Activated T-cell treated with anti-CD3 and anti-CD28 coated beads, Interleukin-2, amount 50 U/mL, for 72 hours (primary cell): Measurements from ENCODE around the gene RBMS1. TPM values are rescaled to one million over a fixed set of nuclear protein-coding genes. Genes with fewer than 3 reads are reported as not detected.

Source experiments
- ATAC-seq, 2 donors: fragments of 150-1000 bp; cut with Tn5 transposase; replicated peaks in 1 of 2; 2 replicates each; pipeline ENCODE4 v1.10.0; 2021; ENCODE audit warnings: moderate library complexity in 2 of 2, mild to moderate bottlenecking in 1 of 2
- DNase-seq, 2 donors: peaks; one replicate each; pipeline ENCODE4 v3.0.0; 2021 to 2022; ENCODE audit warnings: mixed read lengths in 1 of 2
- H3K27ac Mint-ChIP-seq: one replicate; pipeline ENCODE4 v1.8.0; 2022; ENCODE audit warnings: mild to moderate bottlenecking, moderate library complexity, mixed read lengths
- H3K27me3 Mint-ChIP-seq: one replicate; pipeline ENCODE4 v1.8.0; 2022; ENCODE audit warnings: low read depth, mixed read lengths
- H3K36me3 Mint-ChIP-seq, 2 donors: one replicate each; pipeline ENCODE4 v1.8.0; 2022; ENCODE audit warnings: mixed read lengths in 2 of 2, mild to moderate bottlenecking in 1 of 2; ENCODE audit not compliant: insufficient read depth in 2 of 2
- H3K4me1 Mint-ChIP-seq: one replicate; pipeline ENCODE4 v1.8.0; 2022; ENCODE audit warnings: low read depth, mixed read lengths
- H3K4me3 Mint-ChIP-seq, 2 donors: one replicate each; pipeline ENCODE4 v1.8.0; 2022; ENCODE audit warnings: mild to moderate bottlenecking in 2 of 2, mixed read lengths in 2 of 2, moderate library complexity in 2 of 2
- H3K9me3 Mint-ChIP-seq, 2 donors: one replicate each; pipeline ENCODE4 v1.8.0; 2022; ENCODE audit warnings: mixed read lengths in 2 of 2
- total RNA-seq, 2 donors: library from RNA; stranded (reverse); gene quantifications; one replicate each; pipeline ENCODE4 v1.2.3, GENCODE V29; 2022

The RBMS1 gene
- total RNA-seq, 2 donors from 2014 or later, result 48.4 to 55.1 TPM

DNA sequence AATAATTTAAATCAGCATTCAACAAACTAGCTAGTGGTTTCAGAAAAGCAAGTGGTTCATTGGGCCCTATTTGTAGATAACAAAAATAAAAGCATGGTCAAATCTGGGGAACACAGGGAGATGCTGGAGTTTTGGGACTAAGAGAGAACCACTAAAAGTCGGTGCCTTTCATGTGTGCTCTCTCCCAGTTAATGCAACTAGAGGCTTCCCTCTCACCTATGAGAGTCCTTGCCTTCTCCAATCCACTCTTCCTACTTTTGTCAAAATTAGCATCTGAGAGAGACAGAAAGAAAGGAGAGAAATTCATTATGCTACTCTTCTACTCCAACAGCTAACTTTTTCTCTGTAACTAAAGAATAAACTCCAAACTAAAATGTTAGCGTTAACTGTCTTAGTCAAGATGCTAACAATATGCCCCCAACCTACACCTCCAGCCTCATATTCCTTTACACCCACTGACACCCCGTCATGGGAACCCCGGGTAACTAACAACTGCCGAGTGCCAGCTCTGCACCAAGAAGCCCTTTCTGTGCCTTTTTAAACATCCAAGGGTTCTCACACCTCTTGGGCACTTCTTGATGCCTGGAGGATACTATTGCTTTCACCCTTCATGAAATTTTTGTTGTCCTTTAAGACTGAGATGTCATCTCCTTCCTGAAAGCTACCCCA, 133.4 kb downstream of the RBMS1 start:
- ATAC-seq, result no peak
- peaks cover 33% of the 10 kb centered on the region for H3K4me1 Mint-ChIP-seq
- H3K36me3 Mint-ChIP-seq, result peaks cover 4 to 17% of the 10 kb centered on the region in 2 donors
- peaks cover 0 to 1% of the 10 kb centered on the region in 2 donors for H3K9me3 Mint-ChIP-seq
- DNase-seq, result no peak
- H3K4me3 Mint-ChIP-seq, result no peak overlapping the region
- H3K27ac Mint-ChIP-seq, result peak overlapping the region; percentile 28
- no peaks in the 10 kb centered on the region for H3K27me3 Mint-ChIP-seq

DNA sequence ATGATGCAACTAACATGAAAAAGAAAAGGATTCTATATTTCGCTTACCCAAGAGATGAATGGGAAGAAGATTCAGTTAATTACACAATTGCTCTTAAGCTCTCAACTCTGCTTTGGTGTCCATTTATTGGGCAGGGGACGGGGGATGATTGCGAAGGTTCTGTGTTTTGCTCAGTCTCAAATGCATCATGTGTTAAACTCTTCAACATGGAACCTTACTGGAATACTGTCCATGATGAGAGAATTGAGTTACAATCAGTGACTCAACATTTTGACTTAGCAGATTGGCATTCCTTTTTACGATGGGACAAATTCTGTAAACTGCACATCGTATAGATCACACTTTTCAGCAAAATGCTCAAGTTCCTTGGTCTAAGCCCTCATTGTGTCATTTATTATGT, 135.6 kb downstream of the RBMS1 start:
- Mint-ChIP-seq H3K27ac (no peak overlapping the region), H3K4me3 (no peak overlapping the region), H3K9me3 (peaks cover 0 to 1% of the 10 kb centered on the region in 2 donors), H3K27me3 (no peaks in the 10 kb centered on the region), H3K4me1 (peaks cover 35% of the 10 kb centered on the region), H3K36me3 (peaks cover 0 to 11% of the 10 kb centered on the region in 2 donors)
- ATAC-seq, result no peak
- DNase-seq, result no peak

DNA sequence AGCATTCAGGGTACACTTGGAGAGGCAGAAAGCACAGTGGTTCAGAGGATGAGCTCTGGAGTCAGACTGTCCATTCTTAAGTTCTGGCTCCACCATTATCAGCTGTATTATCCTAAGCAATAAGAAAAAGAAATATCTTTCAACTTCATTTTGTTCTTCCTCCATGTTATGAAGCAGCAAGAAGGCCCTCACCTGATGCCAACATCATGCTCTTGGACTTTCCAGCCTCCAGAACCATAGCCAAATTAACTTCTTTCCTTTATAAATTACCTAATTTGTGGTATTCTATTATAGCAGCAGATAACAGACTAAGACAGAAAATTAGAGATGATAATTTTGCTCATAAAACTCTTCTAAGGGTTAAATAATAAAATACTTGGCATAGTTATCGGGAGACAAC, 137.1 kb downstream of the RBMS1 start:
- Mint-ChIP-seq H3K4me1 (peaks cover 39% of the 10 kb centered on the region), H3K27me3 (no peaks in the 10 kb centered on the region), H3K36me3 (peaks cover 0 to 11% of the 10 kb centered on the region in 2 donors), H3K4me3 (no peak overlapping the region), H3K27ac (peak overlapping the region; percentile 25), H3K9me3 (peaks cover 0 to 1% of the 10 kb centered on the region in 2 donors)
- ATAC-seq (no peak), DNase-seq (no peak)

DNA sequence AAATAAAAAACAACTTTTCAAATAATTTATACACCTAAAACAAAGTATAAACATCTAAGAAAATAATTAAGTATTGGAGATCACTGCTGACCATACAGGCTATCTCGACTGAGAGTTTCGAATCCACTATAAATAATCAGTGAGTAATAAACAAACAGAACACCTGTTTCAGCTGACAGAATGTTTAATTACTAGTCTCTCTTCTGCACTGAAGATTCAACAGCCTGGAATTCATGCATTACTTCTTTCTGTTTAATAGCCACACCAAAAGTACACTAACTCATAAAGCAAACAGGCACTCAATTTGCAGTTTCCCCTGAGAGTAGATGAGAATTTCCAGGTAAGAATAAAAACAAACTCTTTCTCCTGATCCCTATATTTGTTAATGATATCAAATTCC, 138.5 kb downstream of the RBMS1 start:
- H3K9me3 Mint-ChIP-seq, result peaks cover 0 to 1% of the 10 kb centered on the region in 2 donors
- H3K36me3 Mint-ChIP-seq, result peaks cover 0 to 11% of the 10 kb centered on the region in 2 donors
- ATAC-seq (no peak), DNase-seq (no peak)
- no peak overlapping the region for H3K27ac Mint-ChIP-seq
- no peak overlapping the region for H3K4me3 Mint-ChIP-seq
- peaks cover 48% of the 10 kb centered on the region for H3K4me1 Mint-ChIP-seq
- H3K27me3 Mint-ChIP-seq, result no peaks in the 10 kb centered on the region

- Mint-ChIP-seq H3K27ac (no peak overlapping the region), H3K4me1 (peaks cover 52% of the 10 kb centered on the region), H3K9me3 (peaks cover 0 to 1% of the 10 kb centered on the region in 2 donors), H3K36me3 (peaks cover 1 to 15% of the 10 kb centered on the region in 2 donors), H3K27me3 (no peaks in the 10 kb centered on the region), H3K4me3 (no peak overlapping the region)
- ATAC-seq (no peak), DNase-seq (no peak)
Observed at GRCh38 chr2:160354677-160355076, 138.9 kb downstream of the RBMS1 start.

- Mint-ChIP-seq H3K4me3 (no peak overlapping the region), H3K36me3 (peaks cover 1 to 17% of the 10 kb centered on the region in 2 donors), H3K27me3 (no peaks in the 10 kb centered on the region), H3K9me3 (peaks cover 0 to 1% of the 10 kb centered on the region in 2 donors), H3K27ac (no peak overlapping the region), H3K4me1 (peaks cover 61% of the 10 kb centered on the region)
- DNase-seq, result no peak
- no peak for ATAC-seq
Observed at GRCh38 chr2:160353813-160354212, 139.8 kb downstream of the RBMS1 start.

- Mint-ChIP-seq H3K27me3 (no peaks in the 10 kb centered on the region), H3K4me1 (peaks cover 67% of the 10 kb centered on the region), H3K9me3 (peaks cover 0 to 1% of the 10 kb centered on the region in 2 donors), H3K36me3 (peaks cover 1 to 17% of the 10 kb centered on the region in 2 donors), H3K4me3 (no peak overlapping the region), H3K27ac (no peak overlapping the region)
- ATAC-seq (peak; percentile 56 to 62), DNase-seq (peak; percentile 13 to 23)
Observed at GRCh38 chr2:160353166-160353565, 140.4 kb downstream of the RBMS1 start.

DNA sequence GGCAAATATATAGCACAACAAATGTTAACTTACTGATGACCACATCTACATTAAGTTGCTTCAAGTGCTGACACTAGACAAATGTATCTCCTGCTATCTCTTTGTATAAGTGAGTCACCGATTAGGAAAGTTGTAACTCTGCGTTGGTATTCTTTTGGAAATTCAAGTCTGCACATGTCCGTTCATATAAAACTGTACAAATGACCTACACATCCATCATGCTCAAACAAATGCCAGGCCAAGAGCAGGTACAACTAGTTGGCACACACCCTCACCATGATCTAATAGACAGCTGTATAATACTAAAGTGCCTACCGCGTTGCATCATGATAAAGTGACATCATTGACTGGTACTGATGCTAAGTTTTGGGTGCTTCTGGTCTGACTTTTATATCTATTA, 141.1 kb downstream of the RBMS1 start:
- peaks cover 74% of the 10 kb centered on the region for H3K4me1 Mint-ChIP-seq
- peaks cover 1 to 17% of the 10 kb centered on the region in 2 donors for H3K36me3 Mint-ChIP-seq
- no peak overlapping the region for H3K27ac Mint-ChIP-seq
- no peak for ATAC-seq
- H3K4me3 Mint-ChIP-seq, result no peak overlapping the region
- H3K9me3 Mint-ChIP-seq, result peaks cover 0 to 1% of the 10 kb centered on the region in 2 donors
- H3K27me3 Mint-ChIP-seq, result no peaks in the 10 kb centered on the region
- no peak for DNase-seq

DNA sequence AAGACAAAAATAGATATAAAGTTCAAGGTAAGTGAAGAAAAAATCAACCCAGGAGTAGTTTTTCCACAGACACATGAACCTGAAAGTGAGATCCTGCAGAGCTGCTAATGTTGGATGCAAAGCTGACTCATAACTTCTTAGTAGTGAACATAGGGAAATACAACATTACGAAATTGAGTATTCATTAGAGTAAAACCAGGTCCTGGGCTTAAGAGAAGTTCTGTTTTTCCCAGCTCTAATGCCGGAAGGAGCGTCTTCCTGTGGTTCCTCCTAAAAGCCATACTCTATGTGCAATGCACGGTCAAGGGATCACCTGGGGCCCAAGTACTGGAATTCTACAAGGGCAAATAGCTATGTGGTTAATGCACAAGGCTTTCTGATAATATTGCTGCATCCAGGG, 141.7 kb downstream of the RBMS1 start:
- peaks cover 1 to 15% of the 10 kb centered on the region in 2 donors for H3K36me3 Mint-ChIP-seq
- ATAC-seq (no peak), DNase-seq (no peak)
- H3K27ac Mint-ChIP-seq, result peak overlapping the region; percentile 49
- peak overlapping the region in 1 of 2 donors; percentile 15 for H3K4me3 Mint-ChIP-seq
- H3K9me3 Mint-ChIP-seq, result peaks cover 0 to 1% of the 10 kb centered on the region in 2 donors
- no peaks in the 10 kb centered on the region for H3K27me3 Mint-ChIP-seq
- peaks cover 79% of the 10 kb centered on the region for H3K4me1 Mint-ChIP-seq

DNA sequence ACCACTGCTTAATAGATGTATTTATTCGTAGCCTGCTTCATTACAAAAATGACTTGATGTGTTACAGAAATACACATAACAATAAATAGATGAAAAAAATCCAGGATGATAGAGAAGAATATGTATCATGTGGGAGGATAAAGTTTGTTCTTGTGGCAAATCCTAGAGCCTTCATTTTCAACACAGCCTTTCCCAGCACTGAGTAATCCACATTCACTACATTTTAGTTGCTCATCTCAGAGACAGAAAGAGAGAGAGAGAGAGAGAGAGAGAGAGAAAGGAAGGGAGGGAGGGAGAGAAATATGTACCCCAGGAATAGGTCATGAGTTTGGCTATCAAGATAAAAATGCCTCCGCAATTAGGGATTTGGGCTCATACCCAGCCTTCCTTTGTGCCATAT, 144.3 kb downstream of the RBMS1 start:
- DNase-seq (no peak), ATAC-seq (no peak)
- Mint-ChIP-seq H3K27ac (peak overlapping the region; percentile 9), H3K4me1 (peaks cover 80% of the 10 kb centered on the region), H3K9me3 (no peaks in the 10 kb centered on the region), H3K27me3 (no peaks in the 10 kb centered on the region), H3K4me3 (no peak overlapping the region), H3K36me3 (peaks cover 1 to 6% of the 10 kb centered on the region in 2 donors)

DNA sequence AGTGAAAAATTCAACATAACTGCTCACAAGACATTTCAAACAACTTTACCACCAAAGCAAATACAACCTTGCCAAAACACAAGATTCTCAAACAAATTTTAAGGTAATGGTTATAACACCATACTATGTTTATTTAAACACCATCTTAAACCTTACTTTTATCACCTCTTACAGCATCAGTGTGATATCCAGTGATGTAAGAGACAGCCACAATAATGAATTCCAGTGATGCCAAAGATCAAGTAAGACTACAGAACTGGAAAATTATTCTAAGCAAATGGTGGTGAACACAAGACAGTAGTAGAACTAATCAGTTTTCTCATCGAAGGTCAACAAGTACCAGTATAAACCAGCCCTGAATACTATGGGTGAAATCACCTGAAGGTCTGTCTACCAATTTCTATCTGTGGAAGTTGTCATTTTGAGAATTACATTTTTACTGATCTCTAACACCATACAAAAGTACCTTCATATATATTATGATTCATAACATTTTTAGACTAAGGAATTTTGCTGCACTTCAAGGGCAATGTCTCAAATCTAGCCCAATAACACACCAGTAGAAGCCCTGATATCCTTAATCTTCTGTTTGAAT, 146.2 kb downstream of the RBMS1 start:
- H3K9me3 Mint-ChIP-seq, result no peaks in the 10 kb centered on the region
- H3K36me3 Mint-ChIP-seq, result peaks cover 1 to 6% of the 10 kb centered on the region in 2 donors
- ATAC-seq, result peak; percentile 55 to 85
- H3K27ac Mint-ChIP-seq, result no peak overlapping the region
- H3K4me3 Mint-ChIP-seq, result peak overlapping the region in 1 of 2 donors; percentile 22
- no peaks in the 10 kb centered on the region for H3K27me3 Mint-ChIP-seq
- DNase-seq, result no peak
- peaks cover 79% of the 10 kb centered on the region for H3K4me1 Mint-ChIP-seq

DNA sequence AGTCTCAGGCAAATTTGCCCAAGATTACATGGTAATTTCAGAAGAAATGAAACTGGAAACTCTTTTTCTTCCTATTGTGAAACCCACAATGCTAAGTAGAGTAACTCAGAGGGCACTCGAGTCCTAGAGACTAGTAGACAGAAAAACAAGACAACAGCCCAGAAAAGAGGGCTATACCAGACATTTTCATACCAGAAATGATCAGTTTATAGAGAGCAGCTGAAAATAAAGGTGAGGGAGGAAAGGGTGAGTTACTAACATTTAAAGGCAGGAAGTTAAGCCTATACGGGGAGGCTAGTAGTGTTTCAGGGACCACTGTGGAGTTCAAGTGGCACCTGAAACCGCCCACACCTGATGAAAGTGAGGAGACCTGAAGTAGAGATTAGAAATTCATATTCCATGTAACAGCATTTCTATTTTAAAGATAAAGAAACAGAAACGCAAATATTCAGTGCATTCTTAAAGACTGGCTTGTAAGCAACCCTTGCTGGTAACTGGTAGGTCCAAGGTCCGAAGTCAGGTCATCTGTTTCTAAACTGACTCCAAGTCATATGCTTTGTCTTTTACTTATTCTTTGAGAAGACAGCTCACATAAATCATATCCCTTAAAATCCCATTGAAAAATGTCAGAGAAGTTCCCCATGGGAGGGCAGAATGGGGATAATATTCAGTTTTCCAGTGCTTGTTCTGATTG, 148.4 kb downstream of the RBMS1 start:
- peaks cover 1 to 6% of the 10 kb centered on the region in 2 donors for H3K36me3 Mint-ChIP-seq
- no peaks in the 10 kb centered on the region for H3K9me3 Mint-ChIP-seq
- peak overlapping the region; percentile 81 to 89 for H3K4me3 Mint-ChIP-seq
- peak overlapping the region; percentile 95 for H3K27ac Mint-ChIP-seq
- no peak for DNase-seq
- peak; percentile 62 to 71 for ATAC-seq
- peaks cover 74% of the 10 kb centered on the region for H3K4me1 Mint-ChIP-seq
- no peaks in the 10 kb centered on the region for H3K27me3 Mint-ChIP-seq

- DNase-seq (no peak), ATAC-seq (no peak)
- Mint-ChIP-seq H3K27ac (peak overlapping the region; percentile 38), H3K27me3 (no peaks in the 10 kb centered on the region), H3K4me3 (no peak overlapping the region), H3K9me3 (no peaks in the 10 kb centered on the region), H3K4me1 (peaks cover 74% of the 10 kb centered on the region), H3K36me3 (no peaks in the 10 kb centered on the region)
Observed at GRCh38 chr2:160343404-160343803, 150.2 kb downstream of the RBMS1 start.
